Fibroblast of skin of back (primary cell): ENCODE measurements around the gene GOSR1.
"Not testable (repeated sequence)": the region's sequence is repeated elsewhere in the genome, so short reads cannot be mapped to it uniquely, and the experiment has no call there.

Source experiments
- DNase-seq: peaks from one replicate; pipeline ENCODE4 v3.0.0-alpha.2; 2013

Gene GOSR1

GRCh38 chr17:30547778-30548573 lies 70.8 kb downstream of the GOSR1 start:
- DNase-seq, result no peak

- not testable (repeated sequence) for DNase-seq
These were observed 72.0 kb downstream of the GOSR1 start for GRCh38 chr17:30549181-30549580.

- no peak for DNase-seq
These were observed 72.8 kb downstream of the GOSR1 start for GRCh38 chr17:30549864-30550511.

GRCh38 chr17:30550512-30551273 lies 73.5 kb downstream of the GOSR1 start:
- no peak for DNase-seq

GRCh38 chr17:30551274-30551995 lies 74.2 kb downstream of the GOSR1 start:
- not testable (repeated sequence) for DNase-seq

- DNase-seq, result no peak
These were observed 74.8 kb downstream of the GOSR1 start for GRCh38 chr17:30551996-30552339.

- DNase-seq, result no peak
These were observed 75.9 kb downstream of the GOSR1 start for GRCh38 chr17:30552994-30553566.

- DNase-seq, result not testable (repeated sequence)
These were observed 76.7 kb downstream of the GOSR1 start for GRCh38 chr17:30553823-30554440.

- DNase-seq, result peak; percentile 43
These were observed 77.9 kb downstream of the GOSR1 start for GRCh38 chr17:30554839-30555751.

- no peak for DNase-seq
These were observed 78.7 kb downstream of the GOSR1 start for GRCh38 chr17:30555942-30556341.

GRCh38 chr17:30556374-30557332 lies 79.4 kb downstream of the GOSR1 start:
- no peak for DNase-seq

GRCh38 chr17:30557916-30558685 lies 80.9 kb downstream of the GOSR1 start:
- no peak for DNase-seq

GRCh38 chr17:30558686-30559545 lies 81.7 kb downstream of the GOSR1 start:
- DNase-seq, result no peak

- DNase-seq, result no peak
These were observed 82.4 kb downstream of the GOSR1 start for GRCh38 chr17:30559656-30560055.

- DNase-seq, result not testable (repeated sequence)
These were observed 83.2 kb downstream of the GOSR1 start for GRCh38 chr17:30560117-30561026.

GRCh38 chr17:30561766-30562165 lies 84.6 kb downstream of the GOSR1 start:
- not testable (repeated sequence) for DNase-seq
